ENCODE data around the gene FCRL2. TPM values are rescaled to one million over a fixed set of nuclear protein-coding genes. Genes with fewer than 3 reads are reported as not detected.

FCRL2 gene
- total RNA-seq, 2 experiments from 2014 or later, result not detected

GRCh38 chr1:157775101-157775870, 1.6 kb downstream of the FCRL2 start:
- Mint-ChIP-seq H3K4me3 (no peak overlapping the region), H3K36me3 (ENCODE audit: low read depth) (no peaks in the 10 kb centered on the region), H3K4me1 (ENCODE audit: low read depth) (no peaks in the 10 kb centered on the region), H3K27me3 (ENCODE audit: low read depth) (peaks cover 6% of the 10 kb centered on the region), H3K27ac (no peak overlapping the region), H3K9me3 (no peaks in the 10 kb centered on the region)
- no peak for DNase-seq
- intact Hi-C loops (cut with micrococcal nuclease), result no loop called here
- CTCF ChIA-PET, result interaction anchor here (1.0 kb wide), 1 partner anchor 195 kb away, joined by 3 read pairs; no protein-coding TSS in a partner anchor

- Mint-ChIP-seq H3K27me3 (ENCODE audit: low read depth) (peaks cover 6% of the 10 kb centered on the region), H3K27ac (no peak overlapping the region), H3K36me3 (ENCODE audit: low read depth) (no peaks in the 10 kb centered on the region), H3K4me1 (ENCODE audit: low read depth) (no peaks in the 10 kb centered on the region), H3K4me3 (no peak overlapping the region), H3K9me3 (no peaks in the 10 kb centered on the region)
- DNase-seq, result no peak
- CTCF ChIA-PET, result no interaction called here
- intact Hi-C loops (cut with micrococcal nuclease), result loop anchor here (5.0 kb wide), 1 partner anchor 192 kb away; no protein-coding TSS in a partner anchor
Measured at GRCh38 chr1:157774412-157774811, 2.5 kb downstream of the FCRL2 start.

GRCh38 chr1:157773493-157774350, 3.2 kb downstream of the FCRL2 start:
- Mint-ChIP-seq H3K4me3 (no peak overlapping the region), H3K36me3 (ENCODE audit: low read depth) (no peaks in the 10 kb centered on the region), H3K27me3 (ENCODE audit: low read depth) (peaks cover 3% of the 10 kb centered on the region), H3K9me3 (no peaks in the 10 kb centered on the region), H3K27ac (no peak overlapping the region), H3K4me1 (ENCODE audit: low read depth) (no peaks in the 10 kb centered on the region)
- intact Hi-C loops (cut with micrococcal nuclease), result loop anchor here (5.0 kb wide), 1 partner anchor 191 kb away; no protein-coding TSS in a partner anchor
- no peak for DNase-seq
- CTCF ChIA-PET, result interaction anchor here (1.0 to 1.6 kb wide), 2 partner anchors 194 to 196 kb away, joined by 3 read pairs; no protein-coding TSS in a partner anchor

GRCh38 chr1:157771661-157772425, 5.1 kb downstream of the FCRL2 start:
- intact Hi-C loops (cut with micrococcal nuclease), result loop anchor here (5.0 kb wide), 1 partner anchor 190 kb away; no protein-coding TSS in a partner anchor
- Mint-ChIP-seq H3K36me3 (ENCODE audit: low read depth) (no peaks in the 10 kb centered on the region), H3K9me3 (no peaks in the 10 kb centered on the region), H3K4me1 (ENCODE audit: low read depth) (no peaks in the 10 kb centered on the region), H3K27ac (no peak overlapping the region), H3K4me3 (no peak overlapping the region), H3K27me3 (ENCODE audit: low read depth) (peaks cover 3% of the 10 kb centered on the region)
- no peak for DNase-seq
- CTCF ChIA-PET, result interaction anchor here (0.6 kb wide), 1 partner anchor 8 kb away, joined by 3 read pairs; no protein-coding TSS in a partner anchor

- no peaks in the 10 kb centered on the region for H3K4me1 Mint-ChIP-seq (ENCODE audit: low read depth)
- H3K36me3 Mint-ChIP-seq (ENCODE audit: low read depth), result no peaks in the 10 kb centered on the region
- CTCF ChIA-PET, result no interaction called here
- no peak overlapping the region for H3K4me3 Mint-ChIP-seq
- H3K27ac Mint-ChIP-seq, result no peak overlapping the region
- no peak for DNase-seq
- intact Hi-C loops (cut with micrococcal nuclease), result loop anchor here (5.0 kb wide), 1 partner anchor 188 kb away; no protein-coding TSS in a partner anchor
- H3K9me3 Mint-ChIP-seq, result no peaks in the 10 kb centered on the region
- H3K27me3 Mint-ChIP-seq (ENCODE audit: low read depth), result no peaks in the 10 kb centered on the region
Measured at GRCh38 chr1:157770442-157771043, 6.4 kb downstream of the FCRL2 start.

GRCh38 chr1:157766792-157767191, 10.1 kb downstream of the FCRL2 start:
- DNase-seq, result no peak
- intact Hi-C loops (cut with micrococcal nuclease), result no loop called here
- Mint-ChIP-seq H3K27ac (no peak overlapping the region), H3K4me3 (no peak overlapping the region), H3K9me3 (no peaks in the 10 kb centered on the region), H3K27me3 (ENCODE audit: low read depth) (no peaks in the 10 kb centered on the region), H3K4me1 (ENCODE audit: low read depth) (no peaks in the 10 kb centered on the region), H3K36me3 (ENCODE audit: low read depth) (no peaks in the 10 kb centered on the region)
- CTCF ChIA-PET, result no interaction called here

GRCh38 chr1:157758018-157758417, 18.9 kb downstream of the FCRL2 start:
- Mint-ChIP-seq H3K27ac (no peak overlapping the region), H3K4me3 (no peak overlapping the region), H3K9me3 (peaks cover 6% of the 10 kb centered on the region), H3K36me3 (ENCODE audit: low read depth) (no peaks in the 10 kb centered on the region), H3K27me3 (ENCODE audit: low read depth) (no peaks in the 10 kb centered on the region), H3K4me1 (ENCODE audit: low read depth) (no peaks in the 10 kb centered on the region)
- intact Hi-C loops (cut with micrococcal nuclease), result no loop called here
- no peak for DNase-seq
- CTCF ChIA-PET, result no interaction called here

GRCh38 chr1:157753611-157754010, 23.3 kb downstream of the FCRL2 start:
- no peak for DNase-seq
- Mint-ChIP-seq H3K27ac (no peak overlapping the region), H3K27me3 (ENCODE audit: low read depth) (peaks cover 4% of the 10 kb centered on the region), H3K4me1 (ENCODE audit: low read depth) (no peaks in the 10 kb centered on the region), H3K9me3 (no peaks in the 10 kb centered on the region), H3K4me3 (no peak overlapping the region), H3K36me3 (ENCODE audit: low read depth) (no peaks in the 10 kb centered on the region)
- CTCF ChIA-PET, result no interaction called here
- intact Hi-C loops (cut with micrococcal nuclease), result no loop called here

GRCh38 chr1:157751283-157751682, 25.6 kb downstream of the FCRL2 start:
- H3K4me1 Mint-ChIP-seq (ENCODE audit: low read depth), result no peaks in the 10 kb centered on the region
- CTCF ChIA-PET, result interaction anchor here (0.6 kb wide), 1 partner anchor 264 kb away, joined by 3 read pairs; no protein-coding TSS in a partner anchor
- no peak overlapping the region for H3K27ac Mint-ChIP-seq
- intact Hi-C loops (cut with micrococcal nuclease), result no loop called here
- H3K9me3 Mint-ChIP-seq, result no peaks in the 10 kb centered on the region
- no peak overlapping the region for H3K4me3 Mint-ChIP-seq
- no peak for DNase-seq
- peaks cover 4% of the 10 kb centered on the region for H3K27me3 Mint-ChIP-seq (ENCODE audit: low read depth)
- no peaks in the 10 kb centered on the region for H3K36me3 Mint-ChIP-seq (ENCODE audit: low read depth)

GRCh38 chr1:157748262-157748817, 28.6 kb downstream of the FCRL2 start:
- H3K4me3 Mint-ChIP-seq, result no peak overlapping the region

GRCh38 chr1:157739229-157739901, 37.6 kb downstream of the FCRL2 start:
- no peaks in the 10 kb centered on the region for H3K9me3 Mint-ChIP-seq
- H3K27ac Mint-ChIP-seq, result no peak overlapping the region
- intact Hi-C loops (cut with micrococcal nuclease), result no loop called here
- CTCF ChIA-PET, result no interaction called here
- H3K36me3 Mint-ChIP-seq (ENCODE audit: low read depth), result no peaks in the 10 kb centered on the region
- peaks cover 3% of the 10 kb centered on the region for H3K27me3 Mint-ChIP-seq (ENCODE audit: low read depth)
- no peak for DNase-seq
- H3K4me3 Mint-ChIP-seq, result no peak overlapping the region
- H3K4me1 Mint-ChIP-seq (ENCODE audit: low read depth), result no peaks in the 10 kb centered on the region

More at GRCh38 chr1:157748262-157748817, 28.6 kb downstream of the FCRL2 start:
- Mint-ChIP-seq H3K9me3 (no peaks in the 10 kb centered on the region), H3K27ac (no peak overlapping the region), H3K36me3 (ENCODE audit: low read depth) (no peaks in the 10 kb centered on the region), H3K4me1 (ENCODE audit: low read depth) (no peaks in the 10 kb centered on the region), H3K27me3 (ENCODE audit: low read depth) (peaks cover 4% of the 10 kb centered on the region)
- DNase-seq, result no peak
- intact Hi-C loops (cut with micrococcal nuclease), result no loop called here
- CTCF ChIA-PET, result interaction anchor here (0.5 kb wide), 1 partner anchor 809 kb away, joined by 3 read pairs; no protein-coding TSS in a partner anchor

All from activated naive CD4-positive, alpha-beta T cell treated with anti-CD3 and anti-CD28 coated beads for 36 hours (primary cell).